ENCODE data around the gene SAMD10.

GRCh38 chr20:63940071-63940471, 39.4 kb downstream of the SAMD10 start:
- TF ChIP-seq GATA3 (IDR thresholded peaks at IDR 0.05; ENCODE audit: low read depth, low read length) (no peak), GATA2 (IDR thresholded peaks at IDR 0.05; ENCODE audit: low read depth, low read length) (no peak)

Measured in SH-SY5Y (cell line).